Stimulated activated CD4-positive, alpha-beta T cell treated with anti-CD3 and anti-CD28 coated beads, Interleukin-1b, Interleukin-23, amount 100 ng/mL, for 1 hour (primary cell): ENCODE data around the gene PIGW.

Experiments
- DNase-seq, 2 donors: peaks; one replicate each; pipeline ENCODE4 v3.0.0-alpha.2; 2020; ENCODE audit warnings: low read depth in 2 of 2

Gene PIGW, protein sequence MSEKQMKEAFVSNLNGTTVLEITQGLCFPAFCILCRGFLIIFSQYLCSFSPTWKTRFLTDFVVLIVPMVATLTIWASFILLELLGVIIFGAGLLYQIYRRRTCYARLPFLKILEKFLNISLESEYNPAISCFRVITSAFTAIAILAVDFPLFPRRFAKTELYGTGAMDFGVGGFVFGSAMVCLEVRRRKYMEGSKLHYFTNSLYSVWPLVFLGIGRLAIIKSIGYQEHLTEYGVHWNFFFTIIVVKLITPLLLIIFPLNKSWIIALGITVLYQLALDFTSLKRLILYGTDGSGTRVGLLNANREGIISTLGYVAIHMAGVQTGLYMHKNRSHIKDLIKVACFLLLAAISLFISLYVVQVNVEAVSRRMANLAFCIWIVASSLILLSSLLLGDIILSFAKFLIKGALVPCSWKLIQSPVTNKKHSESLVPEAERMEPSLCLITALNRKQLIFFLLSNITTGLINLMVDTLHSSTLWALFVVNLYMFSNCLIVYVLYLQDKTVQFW

DNA sequence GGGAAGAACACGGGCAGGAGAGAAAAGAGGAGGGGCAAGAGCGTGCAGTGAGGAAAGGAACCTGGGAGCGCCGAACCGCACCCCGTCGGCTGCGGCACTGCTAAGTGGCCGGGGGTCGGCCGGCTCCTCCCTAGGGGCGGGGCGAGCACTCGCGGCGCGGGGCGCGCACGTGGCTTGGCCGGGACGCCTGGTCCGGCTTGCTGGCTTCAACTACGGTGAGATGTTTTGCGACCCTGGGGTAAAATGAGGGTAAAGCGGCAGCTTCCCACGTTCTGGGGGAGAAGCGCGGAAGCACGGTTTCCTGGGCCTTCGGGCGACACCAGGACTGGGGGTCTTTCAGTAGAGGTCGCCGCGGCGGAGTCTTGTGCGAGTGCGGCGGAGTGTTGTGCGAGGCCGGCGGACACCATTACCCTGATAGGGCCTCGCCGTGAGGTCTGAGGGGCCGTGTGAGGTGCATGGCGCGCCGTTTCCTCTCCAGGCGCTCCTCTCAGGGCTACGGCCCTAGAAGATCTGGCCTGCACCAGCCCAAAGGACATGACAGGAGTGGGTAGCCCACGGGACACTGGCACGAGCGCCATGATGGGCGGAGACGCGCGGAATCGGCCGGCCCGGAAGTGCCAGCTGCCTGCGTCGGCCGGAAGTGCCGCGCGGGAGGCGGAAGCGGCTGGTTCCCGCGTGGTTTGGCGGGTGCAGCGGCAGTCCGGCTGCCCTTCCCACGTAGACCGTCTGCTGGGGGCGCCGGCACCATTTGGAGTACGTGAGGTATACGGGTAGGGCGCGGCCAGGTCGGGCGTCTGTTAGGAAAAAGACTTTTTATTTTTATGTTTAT, at the start of gene PIGW, which contains the start of gene MYO19:
TSS of gene PIGW (plus strand) at position 148 of the 829 bp plus-strand sequence. CDS start 2,115 bp downstream, outside the sequence.
TSS of gene MYO19 (minus strand) at position 29 of the 829 bp plus-strand sequence. CDS start 2,330 bp downstream, outside the sequence.
- DNase-seq, result peak; percentile 55 to 72

DNA sequence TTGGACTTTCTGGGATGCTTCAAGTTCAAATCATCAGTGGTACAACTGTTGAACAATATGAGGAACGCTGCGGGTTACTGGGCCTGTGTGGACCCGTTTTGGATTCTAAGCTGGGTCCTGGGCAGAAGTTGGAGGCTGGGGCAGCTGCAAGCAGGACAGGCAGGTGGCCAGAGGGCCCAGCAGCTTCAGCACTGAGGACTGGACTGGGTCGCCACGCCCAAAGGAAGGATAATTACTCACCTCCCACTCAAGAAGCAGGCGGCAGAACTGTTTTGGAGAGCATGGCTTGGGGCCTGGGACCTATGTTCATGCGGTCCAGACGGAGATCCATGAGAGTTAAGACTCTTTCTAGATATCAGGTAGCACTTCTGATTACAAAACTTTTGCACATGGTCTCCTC, 49.8 kb upstream of the PIGW start:
- no peak for DNase-seq

DNA sequence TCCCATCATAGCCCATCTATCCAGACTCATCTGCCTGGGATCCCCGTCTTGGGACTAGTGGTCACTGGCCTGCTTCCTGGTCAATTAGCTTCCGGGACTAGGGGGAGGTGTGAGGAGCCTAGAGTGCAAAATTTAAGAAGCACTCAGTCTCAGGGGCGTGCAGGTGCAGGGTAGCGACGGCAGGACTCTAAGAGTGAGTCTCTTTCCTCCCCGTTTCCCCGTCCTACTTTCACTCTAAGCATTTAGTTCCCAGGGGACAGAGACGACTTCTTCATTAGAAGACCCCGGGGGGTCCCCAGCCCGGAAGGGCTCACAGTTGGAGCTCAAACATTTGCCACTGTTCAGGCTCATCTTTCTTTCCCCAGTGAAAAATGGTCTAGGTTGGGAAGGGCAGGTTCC, 49.0 kb upstream of the PIGW start:
- no peak for DNase-seq

DNA sequence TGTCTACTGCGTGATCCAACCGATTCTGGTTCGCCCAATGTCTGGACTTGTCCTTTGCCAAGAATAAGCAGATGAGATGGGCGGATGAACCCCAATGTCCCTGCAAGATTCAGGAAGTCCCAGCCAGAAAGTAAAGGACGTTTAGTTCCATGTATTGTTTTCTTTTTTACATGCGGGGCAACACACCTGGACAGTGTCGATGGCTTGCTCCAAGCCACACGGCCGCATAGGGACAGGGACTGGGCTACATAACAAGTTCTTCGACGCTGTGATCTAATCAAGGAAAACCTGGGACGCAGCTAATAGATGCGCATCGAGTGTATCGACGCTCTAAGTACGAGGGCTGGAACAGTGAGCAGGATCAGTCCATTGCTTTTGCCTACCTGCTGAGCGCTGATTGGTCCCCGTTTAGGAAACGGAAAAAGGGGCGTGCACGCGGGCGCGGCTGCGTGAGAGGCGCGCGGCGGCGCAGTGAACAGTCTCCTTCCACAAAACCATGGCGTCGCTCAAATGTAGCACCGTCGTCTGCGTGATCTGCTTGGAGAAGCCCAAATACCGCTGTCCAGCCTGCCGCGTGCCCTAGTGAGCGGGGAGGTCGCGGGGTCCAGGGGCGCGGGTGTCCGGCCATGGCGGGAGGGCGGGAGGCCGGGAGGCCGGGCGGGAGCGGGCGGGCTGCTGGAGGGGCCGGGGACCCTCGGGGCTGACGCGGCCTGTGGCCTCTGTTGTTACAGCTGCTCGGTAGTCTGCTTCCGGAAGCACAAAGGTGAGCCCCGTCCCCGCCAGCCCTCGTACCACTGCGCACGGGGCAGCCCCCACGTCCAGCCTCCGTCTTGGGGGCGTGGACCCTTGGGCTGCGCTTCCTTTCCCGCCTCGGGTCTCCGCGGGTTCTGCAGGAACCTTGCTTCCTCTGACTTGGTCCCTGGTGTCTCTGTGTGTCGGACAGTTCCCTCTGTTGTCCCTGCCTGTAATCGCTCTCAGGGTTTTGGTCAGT, 48.3 kb upstream of the PIGW start, which contains the start of gene ZNHIT3:
TSS of gene ZNHIT3 (plus strand) at position 478 of the 991 bp plus-strand sequence. CDS start at position 497, 19 bp downstream.
- DNase-seq, result peak; percentile 69 to 74

DNA sequence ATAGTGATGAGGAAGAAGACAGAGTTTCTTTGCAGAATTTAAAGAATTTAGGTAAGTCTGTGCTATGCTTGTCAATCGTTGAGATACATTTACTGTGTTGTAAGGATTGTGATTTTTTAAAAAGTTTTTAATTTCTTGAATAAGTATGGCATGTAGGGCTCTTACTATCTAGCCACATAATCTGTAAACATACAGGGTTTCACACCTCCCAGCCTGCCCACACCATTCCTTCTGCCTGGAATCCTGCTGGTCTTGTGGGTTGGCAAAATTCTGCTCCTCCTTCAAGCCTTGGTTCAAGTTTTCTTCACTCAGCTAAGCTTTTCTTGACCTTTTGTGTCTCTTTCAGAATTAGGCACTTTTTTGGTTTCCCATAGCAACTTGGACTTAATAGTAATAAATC, 40.8 kb upstream of the PIGW start:
- no peak for DNase-seq

DNA sequence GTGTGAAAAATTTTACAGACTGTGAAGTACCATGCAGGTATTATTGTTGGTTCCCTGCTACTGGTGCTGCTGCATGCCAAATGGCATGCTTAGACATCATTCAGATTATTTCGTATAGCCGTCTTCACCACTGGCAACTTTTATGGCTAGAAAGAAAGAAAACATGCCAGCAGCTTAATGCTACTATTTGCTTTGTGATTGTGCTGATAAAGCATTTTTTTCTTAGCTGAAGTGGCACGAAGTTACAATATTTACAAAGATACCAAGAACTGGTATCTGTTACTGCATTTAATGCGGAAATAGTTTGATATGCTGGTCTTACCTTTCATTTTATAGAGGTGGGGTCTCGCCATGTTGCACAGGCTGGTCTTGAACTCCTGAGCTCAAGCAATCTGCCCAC, 40.1 kb upstream of the PIGW start:
- DNase-seq, result no peak

DNA sequence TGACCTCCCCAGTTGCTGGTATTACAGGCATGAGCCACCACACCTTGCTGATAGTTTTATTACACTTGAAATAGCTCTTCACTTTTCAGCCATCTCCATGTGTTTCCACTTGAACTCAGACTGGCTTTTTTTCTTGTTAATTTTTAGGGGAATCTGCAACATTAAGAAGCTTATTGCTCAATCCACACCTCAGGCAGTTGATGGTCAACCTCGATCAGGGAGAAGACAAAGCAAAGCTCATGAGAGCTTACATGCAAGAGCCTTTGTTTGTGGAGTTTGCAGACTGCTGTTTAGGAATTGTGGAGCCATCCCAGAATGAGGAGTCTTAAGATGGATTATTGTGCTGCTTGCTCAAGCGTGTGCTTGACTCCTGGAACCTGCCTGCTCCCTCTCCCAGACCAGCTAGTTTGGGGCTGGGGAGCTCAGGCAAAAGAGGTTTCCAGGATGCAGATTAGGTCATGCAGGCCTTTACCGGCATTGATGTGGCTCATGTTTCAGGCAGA, 39.7 kb upstream of the PIGW start:
- no peak for DNase-seq

DNA sequence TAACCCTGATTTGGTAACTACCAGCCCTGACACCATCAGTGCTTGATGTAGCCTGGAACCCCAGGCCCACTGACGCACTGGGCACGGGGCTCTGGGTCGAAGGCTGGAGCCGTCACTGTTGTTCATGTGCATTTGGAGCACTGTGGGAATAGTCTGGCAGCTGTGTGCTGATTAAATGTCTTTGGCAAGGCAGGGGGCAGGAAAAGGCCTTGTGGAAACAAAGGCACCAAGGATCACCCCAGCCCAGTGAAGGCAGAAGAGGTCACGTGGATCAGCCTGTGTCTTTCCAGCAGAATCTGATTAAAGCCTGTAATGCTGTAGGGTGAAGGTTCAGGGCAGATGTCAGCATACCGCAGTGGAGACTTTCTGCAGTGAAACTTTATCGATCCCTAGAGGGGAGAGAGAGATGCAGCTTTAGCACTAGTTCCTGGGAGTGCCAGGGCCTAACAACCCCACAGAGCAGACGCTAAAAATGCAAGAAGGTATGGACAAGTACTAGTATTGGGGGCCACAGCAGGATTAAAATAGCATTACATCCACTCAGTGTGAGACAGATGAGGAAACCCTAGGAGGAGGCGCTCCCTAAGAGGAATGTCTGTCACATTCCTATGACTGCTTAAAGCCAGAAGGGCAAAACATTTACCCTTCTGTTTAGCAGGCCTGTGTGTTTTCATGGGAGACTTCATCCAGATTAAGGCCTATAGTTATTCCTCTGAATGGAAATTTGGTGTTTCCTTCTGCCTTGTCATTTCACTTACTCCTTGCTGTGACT, 38.6 kb upstream of the PIGW start:
- no peak for DNase-seq

DNA sequence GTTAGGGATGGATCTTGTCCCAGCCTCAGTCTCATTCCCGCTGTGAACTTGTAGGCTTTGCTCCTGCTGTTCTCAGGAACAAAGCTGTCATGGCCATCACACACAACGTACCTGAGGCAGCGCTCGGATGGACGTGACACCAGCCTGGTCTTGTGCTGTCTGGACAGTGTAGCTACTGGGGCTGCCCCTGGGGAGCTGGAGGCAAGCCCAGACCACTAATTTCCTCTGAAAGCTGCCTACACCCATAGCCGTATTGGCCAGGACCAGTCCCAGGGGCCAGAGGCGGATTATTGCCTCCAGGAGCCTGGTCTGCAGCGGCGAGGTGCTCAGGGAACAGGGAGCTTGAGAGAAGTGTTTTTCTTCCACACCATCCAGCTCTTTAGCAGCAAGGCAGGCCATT, 36.6 kb upstream of the PIGW start:
- no peak for DNase-seq

DNA sequence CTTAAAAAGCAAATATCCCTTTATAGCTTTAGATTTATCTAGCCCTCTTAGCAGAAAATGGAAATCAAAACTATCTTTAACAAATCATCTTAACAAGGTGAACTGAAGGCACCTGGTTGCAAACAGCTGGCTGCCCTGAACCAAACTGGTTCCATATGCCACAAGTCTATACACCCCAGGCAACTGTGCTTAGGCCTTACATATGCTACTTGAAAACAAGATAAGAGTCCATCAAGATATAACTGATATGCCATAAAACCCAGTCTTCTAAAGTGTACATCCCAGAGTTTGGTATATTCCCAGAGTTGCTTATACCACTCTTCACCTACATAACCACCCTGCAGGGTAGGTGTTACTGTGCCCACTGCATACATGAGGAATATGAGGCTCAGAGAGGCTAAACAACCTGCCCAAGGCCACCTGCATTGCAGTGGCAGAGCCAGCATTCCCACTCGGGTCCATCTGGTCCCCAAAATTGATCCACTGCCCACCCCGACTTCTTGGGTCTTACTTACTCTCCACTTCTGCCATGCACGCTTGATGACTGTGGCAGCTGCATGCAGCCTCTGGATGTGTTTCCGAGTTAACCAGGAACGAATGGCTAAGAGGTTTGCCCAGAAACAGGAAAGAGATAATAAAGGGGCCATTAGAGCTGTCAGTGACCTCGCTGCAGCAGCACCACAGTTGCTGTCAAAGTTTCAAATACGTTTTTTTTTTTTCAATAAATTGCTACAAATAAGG, 36.1 kb upstream of the PIGW start:
- no peak for DNase-seq

DNA sequence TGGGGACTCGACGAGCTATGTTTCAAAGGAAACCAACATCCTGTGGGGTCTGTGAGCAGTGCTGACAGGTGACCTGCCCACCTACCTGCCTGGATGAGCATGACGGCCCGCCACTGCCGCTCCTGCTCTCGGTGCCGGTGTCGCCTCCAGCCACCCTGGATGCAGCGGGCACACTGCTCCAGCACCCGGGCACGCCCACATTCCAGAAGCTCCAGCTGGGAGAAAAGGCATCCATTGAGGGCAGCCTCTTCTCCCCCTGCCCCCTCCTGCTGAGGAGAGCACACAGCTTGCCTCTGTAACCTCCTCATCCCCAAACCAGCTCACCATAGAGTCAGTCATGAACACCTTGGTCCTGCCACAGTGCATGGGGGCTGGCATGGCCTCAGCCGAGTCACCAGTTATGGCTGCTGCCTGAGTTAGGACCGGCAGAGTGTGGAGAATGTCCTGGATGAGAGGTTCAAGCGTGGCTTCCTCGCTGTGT, 34.0 kb upstream of the PIGW start:
- no peak for DNase-seq

DNA sequence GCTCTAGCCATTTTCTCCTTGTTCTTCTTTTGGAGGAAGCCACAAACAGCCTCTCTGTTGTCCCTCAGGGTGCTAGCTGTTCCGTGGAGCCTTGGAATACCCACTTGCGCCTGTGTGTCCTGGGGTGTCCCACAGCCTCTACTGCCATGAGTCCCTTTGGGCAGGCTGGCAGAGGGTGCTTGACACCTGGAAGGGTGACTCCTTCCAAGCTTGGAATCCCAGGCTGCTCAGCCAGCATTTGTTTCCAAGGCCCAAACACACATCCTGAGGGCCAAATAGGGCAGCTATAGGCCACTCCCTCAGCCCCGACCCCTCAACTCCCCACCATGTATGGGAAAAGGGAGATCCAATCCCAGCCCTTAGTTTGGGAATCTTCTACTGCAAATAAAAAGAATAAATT, 33.4 kb upstream of the PIGW start:
- no peak for DNase-seq

DNA sequence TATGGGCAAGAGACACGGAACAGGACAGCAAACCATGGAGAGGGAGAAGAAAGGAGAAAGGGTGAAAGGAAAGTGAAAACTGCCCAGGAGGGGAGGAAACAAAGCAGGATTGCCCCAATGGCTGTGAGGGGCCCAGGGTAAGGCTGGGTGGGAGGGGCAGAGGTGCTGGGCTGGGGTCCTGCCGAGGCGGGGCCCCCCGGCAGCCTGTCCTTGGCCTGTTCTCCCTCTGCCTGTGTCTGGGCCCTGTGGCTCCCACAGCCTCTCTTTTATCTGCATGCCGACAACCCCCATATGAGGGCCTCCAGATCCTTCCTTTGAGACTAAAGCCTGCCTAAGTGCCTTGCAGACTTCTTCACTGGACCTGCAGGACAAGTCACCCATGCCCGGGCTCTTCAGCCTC, 32.8 kb upstream of the PIGW start:
- DNase-seq, result no peak

DNA sequence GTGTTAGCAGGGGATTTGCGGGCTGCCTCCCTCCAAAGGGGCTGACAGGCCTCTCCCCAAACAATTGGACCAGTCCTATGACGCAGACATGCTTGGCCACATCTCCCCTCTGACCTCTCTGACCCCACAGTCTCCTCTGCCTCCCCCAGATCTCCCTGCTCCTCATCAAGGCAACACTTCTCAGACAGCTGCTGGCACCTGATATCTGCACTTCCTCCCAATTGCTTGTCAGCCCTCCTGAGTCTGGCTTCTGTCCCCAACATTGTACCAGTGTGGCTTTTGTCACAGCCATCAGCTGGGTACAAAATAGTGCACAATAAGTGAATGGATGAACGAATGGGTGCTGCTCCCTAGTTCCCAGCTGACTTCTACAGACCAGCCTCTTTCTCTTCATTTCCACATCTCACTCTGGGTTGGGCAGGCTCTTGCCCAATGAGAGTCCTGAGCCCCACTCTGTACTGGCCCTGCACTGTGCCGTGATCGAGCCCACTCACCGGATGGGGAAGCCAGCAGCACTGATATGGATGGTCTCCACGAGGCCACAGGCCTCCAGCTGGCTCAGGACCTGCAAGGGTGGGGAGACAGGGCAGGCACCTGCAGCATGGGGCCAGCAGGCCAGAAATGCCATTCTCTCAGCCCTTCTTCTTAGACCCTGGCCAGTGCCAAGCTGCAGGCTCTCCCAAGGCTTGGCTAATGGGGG, 31.2 kb upstream of the PIGW start:
- DNase-seq, result no peak

DNA sequence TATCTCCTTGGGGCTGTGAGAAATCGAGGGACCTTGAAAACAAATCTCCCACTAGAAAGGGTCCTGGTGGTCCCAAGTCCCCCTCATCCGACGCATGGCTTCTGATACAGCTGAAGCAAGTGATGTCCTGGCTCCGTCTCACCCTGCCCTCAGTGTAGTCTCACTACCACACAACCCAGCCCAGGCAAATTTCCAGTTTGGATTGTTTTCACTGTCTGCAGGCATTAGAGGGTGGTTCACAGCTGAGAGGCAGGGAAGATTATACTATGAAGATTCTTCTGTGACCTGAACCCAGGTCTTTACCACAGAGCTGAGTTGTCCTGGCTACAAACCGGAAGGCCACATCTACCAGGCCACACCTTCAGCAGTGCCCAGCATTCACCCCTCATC, 30.6 kb upstream of the PIGW start:
- DNase-seq, result no peak

DNA sequence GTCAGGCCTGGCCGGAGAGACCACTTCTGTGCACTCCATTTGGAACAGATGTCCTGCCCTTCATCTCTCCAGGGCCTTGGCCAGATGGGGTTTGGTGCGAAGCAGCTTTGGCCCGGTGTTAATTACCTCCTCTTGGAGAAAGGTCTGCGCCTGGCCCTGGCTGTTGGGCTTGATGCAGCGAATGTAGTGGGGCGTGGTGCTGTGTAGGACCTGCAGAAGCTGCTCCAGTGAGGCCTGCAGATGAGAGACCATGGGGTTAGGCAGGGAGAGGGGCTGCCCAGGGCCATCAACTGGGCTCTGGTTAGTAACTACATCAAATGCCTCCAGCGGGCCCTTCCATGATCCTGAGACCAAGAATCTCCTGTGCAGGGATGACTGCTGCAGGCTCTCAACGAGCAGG, 29.6 kb upstream of the PIGW start:
- DNase-seq, result no peak

DNA sequence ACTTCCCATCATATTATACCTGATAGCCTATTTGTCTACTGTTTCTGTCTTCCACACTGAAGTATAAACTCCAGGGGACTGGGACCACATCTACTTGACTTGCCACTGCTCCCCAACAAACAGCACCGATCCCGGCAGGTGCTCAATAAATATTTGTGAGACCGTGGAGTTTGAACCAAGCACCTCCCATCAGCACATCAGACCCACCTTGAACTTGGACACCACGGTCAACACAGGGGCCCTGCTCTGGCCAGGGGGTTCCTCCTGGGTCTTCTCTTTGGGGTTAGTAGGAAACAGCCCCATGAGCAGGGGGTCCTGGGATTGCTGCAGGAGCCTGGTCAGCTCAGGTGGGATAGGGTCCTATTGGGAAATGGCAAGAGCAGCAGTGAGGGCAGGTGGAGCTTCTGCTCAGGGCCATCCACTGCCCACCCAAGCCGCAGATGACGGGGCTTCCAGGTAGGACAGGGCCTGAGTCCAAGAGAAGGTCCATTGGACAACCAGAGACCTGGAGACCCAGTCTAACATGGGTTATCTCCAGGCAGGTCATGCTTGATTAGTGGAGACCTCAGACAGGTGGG, 28.4 kb upstream of the PIGW start:
- DNase-seq, result no peak

DNA sequence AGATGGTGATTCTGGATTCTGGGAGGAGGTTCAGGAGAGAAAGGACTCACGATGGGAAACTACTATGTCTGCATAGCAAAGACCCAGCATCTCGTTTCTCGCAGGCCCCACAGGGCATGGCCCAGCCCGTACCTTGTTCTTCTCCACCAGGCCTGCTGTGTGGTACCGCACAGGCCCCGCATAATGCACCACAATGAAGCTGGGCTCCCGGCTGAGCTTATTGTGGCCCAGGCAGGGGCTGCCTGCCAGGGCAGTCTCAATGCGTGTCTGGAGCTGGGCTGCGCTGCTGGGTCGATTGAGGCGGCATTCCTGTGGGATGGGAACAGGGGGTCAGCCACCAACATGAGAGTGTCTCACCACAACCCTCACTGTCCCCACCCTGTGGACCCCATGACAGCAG, 28.0 kb upstream of the PIGW start:
- no peak for DNase-seq

DNA sequence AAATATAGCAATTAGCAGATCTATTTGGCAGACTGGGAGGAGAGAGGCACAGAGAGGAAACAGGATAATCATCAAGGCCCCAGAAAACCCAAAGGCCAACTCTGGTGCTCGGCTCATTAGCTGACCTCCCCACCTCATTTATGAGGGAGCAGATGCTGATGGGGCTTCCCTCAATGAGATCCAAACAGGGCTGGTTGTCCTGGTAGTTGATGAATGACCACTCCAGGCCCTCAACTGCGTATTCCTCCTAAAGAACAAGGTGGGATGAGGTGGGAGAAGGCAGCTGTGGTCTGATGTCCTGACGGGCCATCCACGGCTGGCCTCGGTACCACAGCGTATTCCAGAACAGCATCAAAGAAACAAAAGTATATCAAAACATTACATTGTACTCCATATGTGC, 27.5 kb upstream of the PIGW start:
- DNase-seq, result no peak
